GM23248 (cell line): ENCODE measurements around the gene TOLLIP. TPM values are rescaled to one million over a fixed set of nuclear protein-coding genes. Genes with fewer than 3 reads are reported as not detected.

ENCODE experiments used
- DNase-seq: peaks from one replicate; pipeline ENCODE4 v3.0.0-alpha.2; 2015
- H2AFZ ChIP-seq: fragments of 200-600 bp; sonication (generic); 2 replicates; pipeline ENCODE4 v1.6.1; 2016; ENCODE audit warnings: antibody characterized with exemption
- H3F3A ChIP-seq: fragments of 200-600 bp; sonication (generic); 2 replicates; pipeline ENCODE4 v1.6.1; 2016; ENCODE audit warnings: mild to moderate bottlenecking, antibody characterized with exemption, mixed run types; ENCODE audit not compliant: insufficient read depth
- H3K27ac ChIP-seq: fragments of 200-600 bp; sonication (generic); 2 replicates; pipeline ENCODE4 v1.5.1; 2016; ENCODE audit warnings: mild to moderate bottlenecking
- H3K27me3 ChIP-seq: fragments of 200-600 bp; sonication (generic); replicated peaks from 2 replicates; pipeline ENCODE4 v1.6.1; 2016; ENCODE audit warnings: mild to moderate bottlenecking; ENCODE audit not compliant: insufficient read depth
- H3K36me3 ChIP-seq: fragments of 200-600 bp; sonication (generic); 2 replicates; pipeline ENCODE4 v1.6.1; 2016; ENCODE audit warnings: low read depth, mild to moderate bottlenecking
- H3K4me1 ChIP-seq: fragments of 200-600 bp; sonication (generic); 2 replicates; pipeline ENCODE4 v1.6.1; 2016; ENCODE audit warnings: mild to moderate bottlenecking; ENCODE audit not compliant: insufficient read depth
- H3K4me2 ChIP-seq: fragments of 200-600 bp; sonication (generic); one replicate; pipeline ENCODE4 v1.6.1; 2016; ENCODE audit warnings: mild to moderate bottlenecking; ENCODE audit not compliant: unreplicated experiment
- H3K4me3 ChIP-seq: fragments of 200-600 bp; sonication (generic); 2 replicates; pipeline ENCODE4 v1.5.1; 2016; ENCODE audit warnings: mild to moderate bottlenecking
- H3K79me2 ChIP-seq: fragments of 200-600 bp; sonication (generic); 2 replicates; pipeline ENCODE4 v1.6.1; 2016; ENCODE audit warnings: mild to moderate bottlenecking; ENCODE audit not compliant: insufficient read depth
- H3K9ac ChIP-seq: fragments of 200-600 bp; sonication (generic); 2 replicates; pipeline ENCODE4 v1.6.1; 2016; ENCODE audit warnings: mild to moderate bottlenecking
- H3K9me2 ChIP-seq: fragments of 200-600 bp; sonication (generic); 2 replicates; pipeline ENCODE4 v1.6.1; 2016; ENCODE audit warnings: mixed run types, mild to moderate bottlenecking, moderate library complexity; ENCODE audit not compliant: insufficient read depth
- H3K9me3 ChIP-seq: fragments of 200-600 bp; sonication (generic); one replicate; pipeline ENCODE4 v1.6.1; 2017; ENCODE audit warnings: low read depth
- H4K20me1 ChIP-seq: fragments of 200-600 bp; sonication (generic); 2 replicates; pipeline ENCODE4 v1.6.0; 2016; ENCODE audit not compliant: insufficient read depth
- EZH2 ChIP-seq: fragments of 200-600 bp; sonication (generic); IDR thresholded peaks from 2 replicates; pipeline ENCODE4 v1.6.1; 2018; ENCODE audit warnings: antibody characterized with exemption, mild to moderate bottlenecking; ENCODE audit not compliant: insufficient read depth, poor library complexity, severe bottlenecking
- EZH2phosphoT487 ChIP-seq: fragments of 200-600 bp; sonication (generic); IDR thresholded peaks from 2 replicates; pipeline ENCODE4 v1.6.1; 2018; ENCODE audit warnings: antibody characterized with exemption, moderate library complexity, mild to moderate bottlenecking, low read depth; ENCODE audit not compliant: insufficient read depth
- WGBS, 2 experiments: methylation state at CpG; one replicate each; pipeline ENCODE4 v1.1.6; 2015 to 2017; ENCODE audit warnings: low lambda C conversion rate in 2 of 2, low coverage in 1 of 2; ENCODE audit errors: missing lambda C conversion rate in 2 of 2; 5-methylcytosine and 5-hydroxymethylcytosine counted together
- in situ Hi-C: fragments of 300-500 bp; cut with MboI; formaldehyde crosslinking; loops from 2 replicates; pipeline ENCODE4 v1.15.0; 2020
- polyA plus RNA-seq: library from polyadenylated mRNA; unstranded; fragments of >200 nt; fragmentation: Nextera tagmentation; extraction: Ambion mirVana; gene quantifications from 2 replicates; pipeline ENCODE4 v1.2.1, GENCODE V29; 2016
- total RNA-seq: library from RNA; depleted of rRNA; stranded (reverse); fragments of >200 nt; shearing (Covaris generic); gene quantifications from 2 replicates; pipeline ENCODE4 v1.2.3, GENCODE V29; 2014

Gene TOLLIP
- total and polyA plus RNA-seq, 2 experiments from 2014 or later, result 27.3 to 57.7 TPM

DNA sequence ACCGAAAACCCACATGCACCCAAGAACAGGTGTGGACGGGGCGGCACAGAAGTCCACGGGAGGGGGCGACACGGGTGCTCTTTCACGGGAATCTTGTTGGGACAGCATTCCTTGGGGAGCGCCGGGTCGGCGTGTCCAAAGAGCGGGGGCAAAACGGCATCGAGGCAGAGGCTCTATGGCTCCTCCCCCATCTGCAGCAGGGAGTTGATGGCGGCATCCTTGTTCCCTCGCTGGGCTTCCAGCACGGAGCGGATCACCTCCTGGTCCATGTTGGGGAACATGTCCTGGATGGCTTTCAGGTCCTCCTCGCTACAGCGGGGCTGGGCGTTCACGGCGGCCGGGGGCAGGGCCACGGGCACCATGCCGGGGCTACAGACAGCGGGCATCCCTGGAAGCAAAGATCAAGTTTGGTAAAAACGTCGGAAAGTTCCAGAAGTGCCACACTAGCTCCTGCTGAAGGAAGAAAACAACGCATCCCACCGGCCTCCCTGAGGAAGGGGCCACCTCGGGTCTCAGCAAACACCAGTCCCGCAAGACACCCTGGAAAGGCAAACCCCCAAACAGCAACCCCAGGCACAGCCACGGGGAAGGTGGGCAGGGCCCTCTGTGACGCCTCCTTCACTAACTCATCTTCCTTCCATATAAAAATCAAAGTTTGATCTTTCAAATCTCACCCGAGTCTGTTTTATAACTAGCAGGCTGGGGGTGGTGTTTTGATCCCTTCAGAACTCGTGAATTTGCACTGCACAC, 32.4 kb downstream of the TOLLIP start:
- H3K4me1 ChIP-seq, result 0 out of 2 replicates have a peak, but pooled peaks cover 5% of the 10 kb centered on the region
- H3K27me3 ChIP-seq, result no peaks in the 10 kb centered on the region
- no peaks in the 10 kb centered on the region for H3K79me2 ChIP-seq
- H3K9me2 ChIP-seq, result no peaks in the 10 kb centered on the region
- H3K4me3 ChIP-seq, result no peak overlapping the region
- H4K20me1 ChIP-seq, result no peaks in the 10 kb centered on the region
- TF ChIP-seq EZH2 (no peak), EZH2phosphoT487 (no peak)
- H3K36me3 ChIP-seq, result no peaks in the 10 kb centered on the region
- WGBS, 2 experiments, result 89 to 95% methylated on average over 20 to 37 of the region's 37 CpGs
- no peak overlapping the region for H3K9ac ChIP-seq
- no peak overlapping the region for H2AFZ ChIP-seq
- no peaks in the 10 kb centered on the region for H3K9me3 ChIP-seq
- H3F3A ChIP-seq, result no peaks in the 10 kb centered on the region
- H3K4me2 ChIP-seq, result no peak overlapping the region
- no peak overlapping the region for H3K27ac ChIP-seq
- no peak for DNase-seq
- in situ Hi-C loops, result no loop called here

DNA sequence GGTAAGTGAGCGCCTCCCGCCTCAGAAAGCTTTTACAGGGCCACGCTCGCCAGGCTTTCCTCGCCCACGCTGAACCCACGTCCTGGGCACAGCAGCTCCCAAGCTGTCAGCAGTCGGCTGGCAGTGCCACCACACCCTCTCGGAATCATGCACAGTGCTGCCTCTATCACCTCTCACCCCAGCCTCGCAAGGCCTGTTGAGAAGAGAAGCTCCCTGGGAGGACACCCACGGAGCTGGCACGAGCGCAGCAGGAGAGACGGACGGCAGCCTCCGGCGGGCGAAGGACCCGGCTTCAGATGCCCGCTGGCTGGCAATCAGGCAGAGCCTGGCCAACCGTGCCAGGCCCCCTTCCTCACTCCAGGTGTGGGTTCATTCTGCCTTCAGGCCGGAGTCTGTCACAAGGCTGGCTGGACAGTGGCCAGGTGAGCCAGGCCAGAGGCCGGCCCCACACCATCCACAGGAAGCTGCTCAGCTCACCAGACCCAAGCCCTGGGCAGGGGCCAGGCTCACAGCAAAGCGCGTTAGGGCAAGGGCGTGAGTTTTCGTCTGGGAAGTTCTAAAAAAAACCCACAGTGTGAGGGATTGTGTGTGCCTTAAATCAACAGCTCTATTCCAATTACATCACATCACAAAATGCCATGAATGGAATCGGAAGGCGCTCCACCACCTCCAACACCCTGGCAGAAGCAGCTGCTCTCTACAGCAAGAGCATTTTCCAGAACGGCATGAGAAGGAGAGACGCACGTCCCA, 33.2 kb downstream of the TOLLIP start:
- TF ChIP-seq EZH2phosphoT487 (no peak), EZH2 (no peak)
- DNase-seq, result no peak
- no peak overlapping the region for H3K4me3 ChIP-seq
- no peaks in the 10 kb centered on the region for H3K36me3 ChIP-seq
- in situ Hi-C loops, result no loop called here
- H3K4me2 ChIP-seq, result no peak overlapping the region
- 89 to 94% methylated on average over 28 to 32 of the region's 32 CpGs for WGBS, 2 experiments
- no peaks in the 10 kb centered on the region for H3K27me3 ChIP-seq
- H3K9me3 ChIP-seq, result no peaks in the 10 kb centered on the region
- no peaks in the 10 kb centered on the region for H3F3A ChIP-seq
- no peaks in the 10 kb centered on the region for H4K20me1 ChIP-seq
- no peak overlapping the region for H2AFZ ChIP-seq
- H3K27ac ChIP-seq, result no peak overlapping the region
- no peaks in the 10 kb centered on the region for H3K4me1 ChIP-seq
- no peaks in the 10 kb centered on the region for H3K9me2 ChIP-seq
- no peaks in the 10 kb centered on the region for H3K79me2 ChIP-seq
- H3K9ac ChIP-seq, result no peak overlapping the region

GRCh38 chr11:1275021-1275420, 34.4 kb downstream of the TOLLIP start:
- WGBS, 2 experiments, result 87% methylated on average over 18 of the region's 18 CpGs
- Histone ChIP-seq H3K9me3 (no peaks in the 10 kb centered on the region), H3K9me2 (no peaks in the 10 kb centered on the region), H3F3A (no peaks in the 10 kb centered on the region), H3K4me3 (no peak overlapping the region), H2AFZ (no peak overlapping the region), H3K27ac (no peak overlapping the region), H3K27me3 (no peaks in the 10 kb centered on the region), H3K4me1 (no peaks in the 10 kb centered on the region), H4K20me1 (no peaks in the 10 kb centered on the region), H3K79me2 (no peaks in the 10 kb centered on the region), H3K9ac (no peak overlapping the region), H3K36me3 (no peaks in the 10 kb centered on the region), H3K4me2 (no peak overlapping the region)
- TF ChIP-seq EZH2phosphoT487 (no peak), EZH2 (no peak)
- in situ Hi-C loops, result no loop called here
- DNase-seq, result no peak

GRCh38 chr11:1274501-1274900, 34.9 kb downstream of the TOLLIP start:
- H3F3A ChIP-seq, result no peaks in the 10 kb centered on the region
- no peak overlapping the region for H3K4me3 ChIP-seq
- TF ChIP-seq EZH2 (no peak), EZH2phosphoT487 (no peak)
- H3K4me2 ChIP-seq, result no peak overlapping the region
- no peaks in the 10 kb centered on the region for H4K20me1 ChIP-seq
- in situ Hi-C loops, result no loop called here
- 92 to 94% methylated on average over 13 to 14 of the region's 14 CpGs for WGBS, 2 experiments
- no peak for DNase-seq
- no peak overlapping the region for H3K27ac ChIP-seq
- H3K9me2 ChIP-seq, result no peaks in the 10 kb centered on the region
- H3K79me2 ChIP-seq, result no peaks in the 10 kb centered on the region
- H3K4me1 ChIP-seq, result no peaks in the 10 kb centered on the region
- no peaks in the 10 kb centered on the region for H3K9me3 ChIP-seq
- H3K9ac ChIP-seq, result no peak overlapping the region
- H3K27me3 ChIP-seq, result no peaks in the 10 kb centered on the region
- no peak overlapping the region for H2AFZ ChIP-seq
- H3K36me3 ChIP-seq, result no peaks in the 10 kb centered on the region
